ENCODE data around the gene SGCA.

The SGCA gene

DNA sequence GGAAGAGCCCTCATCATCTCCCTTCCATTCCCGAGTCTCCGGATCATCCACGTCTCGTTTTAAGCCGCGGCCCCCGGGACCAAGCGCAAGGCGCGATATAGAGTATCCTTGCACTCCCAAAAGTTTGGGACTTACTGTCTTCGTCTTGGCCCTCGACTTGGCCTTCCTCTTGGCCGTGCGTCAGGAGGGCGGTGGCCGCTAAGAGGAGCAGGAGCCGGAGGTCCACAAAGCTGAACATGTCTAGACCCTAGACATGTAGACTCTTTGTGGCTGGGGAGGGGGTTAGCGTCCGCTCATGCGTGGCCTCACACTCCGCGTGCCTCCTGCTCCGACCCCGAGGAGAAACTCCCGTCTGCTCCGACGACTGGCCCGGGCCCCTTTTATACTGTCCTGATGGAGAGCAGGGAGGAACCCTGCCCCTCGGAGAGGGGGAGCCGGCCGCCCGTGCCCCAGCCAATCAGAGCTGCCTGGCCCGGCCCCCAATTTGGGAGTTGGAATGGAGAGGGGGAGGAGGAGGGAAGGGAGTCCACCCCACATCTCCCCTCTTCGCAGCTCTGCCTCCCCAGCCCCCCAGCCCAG lies 35.6 kb downstream of the SGCA start, which contains the start of gene COL1A1:
COL1A1 (minus strand) TSS at position 356 of the 579 bp plus-strand sequence; CDS start at position 238, 118 bp downstream.
- TF ChIP-seq CTCF (conservative IDR thresholded peaks at IDR 0.05; ENCODE audit: low read depth, low read length): no peak
- peak within 1 kb of the TSS; percentile 93 for H2AFZ ChIP-seq (ENCODE audit: low read depth)
- H3K27me3 ChIP-seq (ENCODE audit: insufficient read depth, low read depth): peaks cover 70% of the 10 kb centered on the region
- H3K4me1 ChIP-seq (ENCODE audit: low read depth, poor library complexity, severe bottlenecking): peaks cover 16% of the 10 kb centered on the region
- no peaks in the 10 kb centered on the region for H3K79me2 ChIP-seq (ENCODE audit: insufficient read depth, low read depth)
- H3K27ac ChIP-seq: no peak within 1 kb of the TSS
- H3K4me3 ChIP-seq (IDR thresholded peaks at IDR 0.05; ENCODE audit: insufficient read depth, low read depth, low read length): no peak within 1 kb of the TSS
- H3K4me2 ChIP-seq: peak within 1 kb of the TSS; percentile 50
- no peaks in the 10 kb centered on the region for H4K20me1 ChIP-seq (ENCODE audit: insufficient read depth)
- no peaks in the 10 kb centered on the region for H3K36me3 ChIP-seq (ENCODE audit: insufficient read depth)
- H3K9ac ChIP-seq: peak within 1 kb of the TSS; percentile 33; the same call in 1 of the 2 replicates

- no peak overlapping the region for H2AFZ ChIP-seq (ENCODE audit: low read depth)
- peaks cover 73% of the 10 kb centered on the region for H3K27me3 ChIP-seq (ENCODE audit: insufficient read depth, low read depth)
- H3K4me3 ChIP-seq (IDR thresholded peaks at IDR 0.05; ENCODE audit: insufficient read depth, low read depth, low read length): no peak overlapping the region
These were observed 37.3 kb downstream of the SGCA start for GRCh38 chr17:50203086-50203485.

DNA sequence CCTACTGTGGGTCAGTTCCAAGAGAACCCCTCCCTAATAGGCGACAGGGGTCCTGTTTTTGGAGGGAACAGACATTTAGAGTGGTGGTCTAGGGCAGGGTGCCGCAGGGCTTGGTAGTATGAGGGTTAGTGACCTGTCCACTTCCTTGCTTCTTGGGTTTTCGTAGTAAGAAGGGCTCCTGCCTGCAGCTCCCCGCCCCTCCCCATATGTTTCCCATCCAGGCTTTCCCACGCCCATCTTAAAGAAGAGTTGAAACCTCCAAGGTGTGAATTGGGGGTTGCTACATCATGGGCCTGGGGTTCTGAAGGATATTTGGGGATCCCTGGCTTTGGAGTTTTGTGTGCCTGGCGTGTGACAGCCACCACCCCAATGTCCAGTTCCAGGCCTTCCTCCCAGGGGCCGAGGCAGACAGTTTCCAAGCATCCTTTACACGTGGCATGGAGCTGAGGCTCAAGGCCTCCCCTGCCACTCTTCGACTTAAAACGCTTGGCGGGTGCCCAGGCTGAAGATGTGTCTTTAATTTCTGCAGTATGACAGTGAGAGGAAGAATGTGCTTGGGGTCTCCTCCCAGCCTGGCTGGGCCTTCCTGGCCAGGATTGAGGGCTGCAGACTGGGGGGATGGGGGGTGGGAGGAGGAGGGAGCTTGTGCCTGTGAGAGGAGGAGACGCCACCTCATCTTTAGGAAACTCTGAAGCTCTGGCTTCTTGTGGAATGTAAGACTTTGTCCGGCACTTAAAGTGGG lies 38.0 kb downstream of the SGCA start:
- no peak for TF ChIP-seq CTCF (conservative IDR thresholded peaks at IDR 0.05; ENCODE audit: low read depth, low read length)
- H2AFZ ChIP-seq (ENCODE audit: low read depth): no peak overlapping the region
- H3K4me3 ChIP-seq (IDR thresholded peaks at IDR 0.05; ENCODE audit: insufficient read depth, low read depth, low read length): no peak overlapping the region
- no peaks in the 10 kb centered on the region for H4K20me1 ChIP-seq (ENCODE audit: insufficient read depth)
- H3K27ac ChIP-seq: no peak overlapping the region
- no peak overlapping the region for H3K4me2 ChIP-seq
- no peaks in the 10 kb centered on the region for H3K79me2 ChIP-seq (ENCODE audit: insufficient read depth, low read depth)
- peaks cover 80% of the 10 kb centered on the region for H3K27me3 ChIP-seq (ENCODE audit: insufficient read depth, low read depth)
- H3K9ac ChIP-seq: no peak overlapping the region
- no peaks in the 10 kb centered on the region for H3K36me3 ChIP-seq (ENCODE audit: insufficient read depth)
- peaks cover 12% of the 10 kb centered on the region for H3K4me1 ChIP-seq (ENCODE audit: low read depth, poor library complexity, severe bottlenecking)

More at GRCh38 chr17:50203086-50203485, 37.3 kb downstream of the SGCA start:
- Histone ChIP-seq H3K4me2 (no peak overlapping the region), H3K9ac (no peak overlapping the region), H3K4me1 (ENCODE audit: low read depth, poor library complexity, severe bottlenecking) (peaks cover 16% of the 10 kb centered on the region), H3K27ac (no peak overlapping the region), H3K79me2 (ENCODE audit: insufficient read depth, low read depth) (no peaks in the 10 kb centered on the region), H3K36me3 (ENCODE audit: insufficient read depth) (no peaks in the 10 kb centered on the region), H4K20me1 (ENCODE audit: insufficient read depth) (no peaks in the 10 kb centered on the region)
- TF ChIP-seq CTCF (conservative IDR thresholded peaks at IDR 0.05; ENCODE audit: low read depth, low read length): no peak

DNA sequence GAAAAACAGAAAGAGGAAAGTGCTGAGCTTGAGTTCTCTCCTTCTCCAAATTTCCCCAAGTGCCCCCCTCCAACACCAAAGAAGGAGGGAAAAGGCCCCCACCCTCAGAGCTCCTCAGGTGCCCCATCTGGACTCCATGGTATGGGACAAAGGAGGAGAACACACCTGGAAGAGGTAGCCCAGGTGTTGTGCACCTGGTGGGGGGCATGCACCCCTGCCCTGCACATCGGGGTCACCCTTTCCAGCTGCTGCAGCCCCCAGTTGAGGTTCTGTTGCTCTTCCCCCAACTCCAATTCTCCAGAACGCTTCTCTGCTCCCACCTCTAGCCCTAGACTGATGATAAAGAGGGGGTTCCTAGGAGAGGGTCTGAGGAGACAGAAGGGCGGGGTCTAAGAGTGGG lies 38.6 kb downstream of the SGCA start:
- H3K4me3 ChIP-seq (IDR thresholded peaks at IDR 0.05; ENCODE audit: insufficient read depth, low read depth, low read length): no peak overlapping the region

More for the DNA sequence above, 38.6 kb downstream of the SGCA start:
- Histone ChIP-seq H3K4me2 (no peak overlapping the region), H3K9ac (no peak overlapping the region), H3K27me3 (ENCODE audit: insufficient read depth, low read depth) (peaks cover 85% of the 10 kb centered on the region), H3K36me3 (ENCODE audit: insufficient read depth) (no peaks in the 10 kb centered on the region), H2AFZ (ENCODE audit: low read depth) (no peak overlapping the region), H3K79me2 (ENCODE audit: insufficient read depth, low read depth) (no peaks in the 10 kb centered on the region), H3K4me1 (ENCODE audit: low read depth, poor library complexity, severe bottlenecking) (peaks cover 11% of the 10 kb centered on the region), H4K20me1 (ENCODE audit: insufficient read depth) (no peaks in the 10 kb centered on the region), H3K27ac (no peak overlapping the region)
- TF ChIP-seq CTCF (conservative IDR thresholded peaks at IDR 0.05; ENCODE audit: low read depth, low read length): no peak

All from KMS-11 (cell line).